Thoracic aorta (tissue), 2 donors: ENCODE results near the gene CLRN1. TPM values are rescaled to one million over a fixed set of nuclear protein-coding genes. Genes with fewer than 3 reads are reported as not detected.

Experiments used
- ATAC-seq: fragments of 150-250 bp; one replicate; pipeline ENCODE4 v1.8.0; 2017; ENCODE audit warnings: low read depth; ENCODE audit not compliant: insufficient number of reproducible peaks, low FRiP score
- DNase-seq: peaks from one replicate; pipeline ENCODE4 v3.0.0-alpha.2; 2020; ENCODE audit warnings: low spot score
- H3K27ac ChIP-seq, 2 donors: fragments of 200-600 bp; sonication (generic); 1 replicate in 1 of 2; 2 replicates in 1 of 2; pipeline ENCODE4 v1.5.1; 2016; ENCODE audit warnings: mild to moderate bottlenecking in 2 of 2, moderate library complexity in 2 of 2
- H3K27me3 ChIP-seq: fragments of 200-600 bp; sonication (generic); replicated peaks from 2 replicates; pipeline ENCODE4 v1.6.0; 2016; ENCODE audit warnings: mild to moderate bottlenecking; ENCODE audit not compliant: insufficient read depth
- H3K36me3 ChIP-seq: fragments of 200-600 bp; sonication (generic); one replicate; pipeline ENCODE4 v1.5.1; 2016
- H3K4me1 ChIP-seq, 2 donors: fragments of 200-600 bp; sonication (generic); 1 replicate in 1 of 2; 2 replicates in 1 of 2; pipeline versions ENCODE4 v1.5.1 to v1.6.0; 2016; ENCODE audit warnings: low read depth in 2 of 2, mild to moderate bottlenecking in 1 of 2; ENCODE audit not compliant: control insufficient read depth in 1 of 2
- H3K4me3 ChIP-seq: fragments of 200-600 bp; sonication (generic); 2 replicates; pipeline ENCODE4 v1.5.1; 2016; ENCODE audit warnings: mild to moderate bottlenecking
- H3K9me3 ChIP-seq: fragments of 200-600 bp; sonication (generic); 2 replicates; pipeline ENCODE4 v1.5.1; 2016
- CTCF ChIP-seq: fragments of 200-600 bp; sonication (generic); IDR thresholded peaks from one replicate; pipeline ENCODE4 v1.5.1; 2019; ENCODE audit warnings: antibody characterized with exemption
- total RNA-seq, 2 donors: library from RNA; depleted of rRNA; stranded (reverse); fragments of >200 nt; gene quantifications; one replicate each; pipeline versions ENCODE4 v1.1.0 to v1.2.3, GENCODE V29; 2016

The CLRN1 gene
- total RNA-seq, 2 donors from 2014 or later, result not detected

- DNase-seq (no peak), ATAC-seq (no peak)
- no peaks in the 10 kb centered on the region for H3K27me3 ChIP-seq
These were observed 27.1 kb downstream of the CLRN1 start for GRCh38 chr3:150945226-150946032.

GRCh38 chr3:150942221-150942620 is 30.3 kb downstream of the CLRN1 start:
- Histone ChIP-seq H3K27ac (no peak overlapping the region), H3K27me3 (no peaks in the 10 kb centered on the region), H3K36me3 (no peaks in the 10 kb centered on the region), H3K4me1 (peaks cover 0 to 14% of the 10 kb centered on the region in 2 donors), H3K9me3 (no peaks in the 10 kb centered on the region), H3K4me3 (no peak overlapping the region)
- ATAC-seq (no peak), DNase-seq (no peak)
- no peak for TF ChIP-seq CTCF

More at GRCh38 chr3:150945226-150946032, 27.1 kb downstream of the CLRN1 start:
- Histone ChIP-seq H3K36me3 (no peaks in the 10 kb centered on the region), H3K9me3 (no peaks in the 10 kb centered on the region), H3K4me1 (peaks cover 0 to 14% of the 10 kb centered on the region in 2 donors), H3K4me3 (no peak overlapping the region), H3K27ac (no peak overlapping the region)
- no peak for TF ChIP-seq CTCF

- H3K4me3 ChIP-seq, result no peak overlapping the region
- TF ChIP-seq CTCF, result no peak
- ATAC-seq (no peak), DNase-seq (no peak)
- H3K4me1 ChIP-seq, result peaks cover 0 to 3% of the 10 kb centered on the region in 2 donors
- H3K9me3 ChIP-seq, result no peaks in the 10 kb centered on the region
- no peak overlapping the region for H3K27ac ChIP-seq
- no peaks in the 10 kb centered on the region for H3K36me3 ChIP-seq
- no peaks in the 10 kb centered on the region for H3K27me3 ChIP-seq
These were observed 35.8 kb downstream of the CLRN1 start for GRCh38 chr3:150936693-150937092.

GRCh38 chr3:150933473-150933995 is 39.0 kb downstream of the CLRN1 start:
- Histone ChIP-seq H3K4me1 (no peaks in the 10 kb centered on the region), H3K4me3 (no peak overlapping the region), H3K9me3 (no peaks in the 10 kb centered on the region), H3K36me3 (no peaks in the 10 kb centered on the region), H3K27me3 (no peaks in the 10 kb centered on the region), H3K27ac (no peak overlapping the region)
- DNase-seq (no peak), ATAC-seq (no peak)
- no peak for TF ChIP-seq CTCF

- DNase-seq (no peak), ATAC-seq (no peak)
- Histone ChIP-seq H3K36me3 (no peaks in the 10 kb centered on the region), H3K9me3 (no peaks in the 10 kb centered on the region), H3K27ac (no peak overlapping the region), H3K4me3 (no peak overlapping the region), H3K27me3 (no peaks in the 10 kb centered on the region), H3K4me1 (no peaks in the 10 kb centered on the region)
- TF ChIP-seq CTCF, result no peak
These were observed 40.8 kb downstream of the CLRN1 start for GRCh38 chr3:150931745-150932144.
